Hepatocyte (in vitro differentiated cells): ENCODE measurements around the gene FCRL4.

ENCODE experiments used
- EZH2 ChIP-seq: fragments of 200-600 bp; sonication (generic); IDR thresholded peaks from 2 replicates; pipeline ENCODE4 v1.6.1; 2016; ENCODE audit warnings: antibody characterized with exemption, mild to moderate bottlenecking, borderline replicate concordance
- EZH2phosphoT487 ChIP-seq: fragments of 200-600 bp; sonication (generic); IDR thresholded peaks from one replicate; pipeline ENCODE4 v1.6.1; 2018; ENCODE audit warnings: antibody characterized with exemption, mild to moderate bottlenecking, low read depth, moderate library complexity; ENCODE audit not compliant: unreplicated experiment, severe bottlenecking
- TF ChIP-seq, protein P1 (sequence below): fragments of 200-600 bp; sonication (generic); IDR thresholded peaks from 2 replicates; pipeline ENCODE4 v1.5.1; 2016; ENCODE audit warnings: antibody characterized with exemption, mild to moderate bottlenecking; ENCODE audit not compliant: poor library complexity

DNA sequence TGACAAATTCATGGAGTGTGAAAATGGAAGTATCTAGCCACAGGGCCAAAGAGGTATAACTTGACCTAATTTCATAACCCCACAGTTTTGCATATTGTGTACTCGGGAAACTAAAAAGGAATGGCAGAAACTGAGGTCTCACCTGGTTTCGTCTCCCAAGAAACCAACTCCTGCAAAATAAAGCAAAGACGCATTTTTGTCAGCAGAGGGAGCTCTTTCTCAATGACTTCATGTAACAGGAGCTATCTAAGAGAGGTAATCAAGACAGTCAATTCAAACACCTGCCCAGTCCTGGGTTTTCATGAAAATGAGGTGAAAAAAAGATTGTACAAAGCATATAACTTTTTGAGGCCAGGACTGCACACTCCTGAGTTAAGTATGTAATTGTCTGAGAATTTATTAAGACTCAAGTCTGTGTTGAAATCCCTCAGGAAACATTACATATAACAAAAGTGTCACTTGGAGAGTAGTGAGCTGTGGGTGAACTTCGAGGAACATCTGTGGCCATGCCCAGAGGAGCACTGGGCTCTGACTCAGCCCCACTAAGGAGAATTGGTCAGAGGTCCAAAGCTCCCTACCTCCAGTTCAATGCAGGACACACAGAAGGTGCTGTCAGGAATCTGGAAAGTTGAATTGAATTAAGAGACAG lies 17.6 kb downstream of the FCRL4 start:
- TF ChIP-seq, protein P1, sequence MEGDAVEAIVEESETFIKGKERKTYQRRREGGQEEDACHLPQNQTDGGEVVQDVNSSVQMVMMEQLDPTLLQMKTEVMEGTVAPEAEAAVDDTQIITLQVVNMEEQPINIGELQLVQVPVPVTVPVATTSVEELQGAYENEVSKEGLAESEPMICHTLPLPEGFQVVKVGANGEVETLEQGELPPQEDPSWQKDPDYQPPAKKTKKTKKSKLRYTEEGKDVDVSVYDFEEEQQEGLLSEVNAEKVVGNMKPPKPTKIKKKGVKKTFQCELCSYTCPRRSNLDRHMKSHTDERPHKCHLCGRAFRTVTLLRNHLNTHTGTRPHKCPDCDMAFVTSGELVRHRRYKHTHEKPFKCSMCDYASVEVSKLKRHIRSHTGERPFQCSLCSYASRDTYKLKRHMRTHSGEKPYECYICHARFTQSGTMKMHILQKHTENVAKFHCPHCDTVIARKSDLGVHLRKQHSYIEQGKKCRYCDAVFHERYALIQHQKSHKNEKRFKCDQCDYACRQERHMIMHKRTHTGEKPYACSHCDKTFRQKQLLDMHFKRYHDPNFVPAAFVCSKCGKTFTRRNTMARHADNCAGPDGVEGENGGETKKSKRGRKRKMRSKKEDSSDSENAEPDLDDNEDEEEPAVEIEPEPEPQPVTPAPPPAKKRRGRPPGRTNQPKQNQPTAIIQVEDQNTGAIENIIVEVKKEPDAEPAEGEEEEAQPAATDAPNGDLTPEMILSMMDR: peak; percentile 84
- TF ChIP-seq EZH2phosphoT487 (no peak), EZH2 (no peak)
